NCI-H2227 treated with DMSO at 0.1 percent for 48 hours (cell line): ENCODE measurements around the gene SGCB.
A peak's percentile ranks its signal among the peaks of the same experiment; 100 is the strongest.
"Not testable (repeated sequence)": the region's sequence is repeated elsewhere in the genome, so short reads cannot be mapped to it uniquely, and the experiment has no call there.

Experiments used
- DNase-seq: peaks from one replicate; lab custom pipeline; 2025; lab: John Stamatoyannopoulos, UW

The SGCB gene

GRCh38 chr4:52038103-52038912, at the start of gene SGCB:
SGCB (minus strand) TSS chr4:52038299; CDS start chr4:52038259, 40 bp downstream.
- peak; percentile 77 for DNase-seq

- DNase-seq: not testable (repeated sequence)
Measured at GRCh38 chr4:52086425-52086824, 48.3 kb upstream of the SGCB start.

- DNase-seq: no peak
Measured at GRCh38 chr4:52081216-52081615, 43.1 kb upstream of the SGCB start.

GRCh38 chr4:52079659-52080058, 41.6 kb upstream of the SGCB start:
- DNase-seq: no peak

- DNase-seq: no peak
Measured at GRCh38 chr4:52076731-52077130, 38.6 kb upstream of the SGCB start.

- no peak for DNase-seq
Measured at GRCh38 chr4:52071791-52072546, 33.9 kb upstream of the SGCB start.

GRCh38 chr4:52069571-52069970, 31.5 kb upstream of the SGCB start:
- DNase-seq: no peak

GRCh38 chr4:52059372-52059771, 21.3 kb upstream of the SGCB start:
- no peak for DNase-seq

- DNase-seq: no peak
Measured at GRCh38 chr4:52058275-52058674, 20.2 kb upstream of the SGCB start.

GRCh38 chr4:52057196-52057595, 19.1 kb upstream of the SGCB start:
- no peak for DNase-seq

- no peak for DNase-seq
Measured at GRCh38 chr4:52054254-52054653, 16.2 kb upstream of the SGCB start.

GRCh38 chr4:52052475-52052780, 14.3 kb upstream of the SGCB start:
- DNase-seq: no peak

- DNase-seq: peak; percentile 54
Measured at GRCh38 chr4:52051615-52052474, 13.7 kb upstream of the SGCB start.

- DNase-seq: no peak
Measured at GRCh38 chr4:52051213-52051614, 13.1 kb upstream of the SGCB start, which contains the start of gene SPATA18. SPATA18 (plus strand) TSS chr4:52051304; CDS start chr4:52051705, 401 bp downstream.

- no peak for DNase-seq
Measured at GRCh38 chr4:52049266-52049665, 11.2 kb upstream of the SGCB start.

GRCh38 chr4:52045028-52045427, 6.9 kb upstream of the SGCB start:
- no peak for DNase-seq

- DNase-seq: peak; percentile 12
Measured at GRCh38 chr4:52037689-52038102, 403 bp downstream of the SGCB start.

- no peak for DNase-seq
Measured at GRCh38 chr4:52036886-52037530, 1.1 kb downstream of the SGCB start.

GRCh38 chr4:52035190-52035589, 2.9 kb downstream of the SGCB start:
- DNase-seq: no peak

GRCh38 chr4:52032005-52032404, 6.1 kb downstream of the SGCB start:
- DNase-seq: no peak

- DNase-seq: no peak
Measured at GRCh38 chr4:52028970-52029369, 9.1 kb downstream of the SGCB start.
